OCI-LY7 (cell line): Measurements from ENCODE around the gene CACNB2.

Source experiments
- CTCF ChIP-seq: fragments of 200-600 bp; sonication (generic); conservative IDR thresholded peaks from 2 replicates; pipeline ENCODE4 v1.5.1; 2014; ENCODE audit warnings: mild to moderate bottlenecking, antibody characterized with exemption, low read length, moderate library complexity, mixed read lengths
- EZH2phosphoT487 ChIP-seq: fragments of 200-600 bp; sonication (generic); IDR thresholded peaks from 2 replicates; pipeline ENCODE4 v1.6.1; 2018; ENCODE audit warnings: low read depth, borderline replicate concordance, mild to moderate bottlenecking, mixed run types, antibody characterized with exemption, low read length, moderate library complexity, mixed read lengths

- TF ChIP-seq CTCF (no peak), EZH2phosphoT487 (no peak)
Observed at GRCh38 chr10:18400906-18401245, 260.7 kb downstream of the CACNB2 start.
